ENCODE data around the gene RFX4. TPM values are rescaled to one million over a fixed set of nuclear protein-coding genes. Genes with fewer than 3 reads are reported as not detected.

RFX4 gene
- total RNA-seq, 1 donor from 2014 or later = not detected

GRCh38 chr12:106582249-106582591 is 584 bp upstream of the RFX4 start:
- H3K36me3 ChIP-seq = no peaks in the 10 kb centered on the region
- H3K9me3 ChIP-seq (replicated peaks) = no peaks in the 10 kb centered on the region
- no peak overlapping the region for H3K27ac ChIP-seq (replicated peaks)
- H3K4me3 ChIP-seq = peak overlapping the region; percentile 61
- peaks cover 68% of the 10 kb centered on the region for H3K4me1 ChIP-seq
- DNase-seq = no peak
- intact Hi-C loops (cut with micrococcal nuclease) = no loop called here
- peaks cover 100% of the 10 kb centered on the region for H3K27me3 ChIP-seq (ENCODE audit: low read depth)
- TF ChIP-seq CTCF (IDR thresholded peaks at IDR 0.05; ENCODE audit: borderline replicate concordance) = no peak

- H3K27me3 ChIP-seq (ENCODE audit: low read depth) = peaks cover 100% of the 10 kb centered on the region
- TF ChIP-seq CTCF (IDR thresholded peaks at IDR 0.05; ENCODE audit: borderline replicate concordance) = no peak
- no peak overlapping the region for H3K27ac ChIP-seq (replicated peaks)
- H3K36me3 ChIP-seq = no peaks in the 10 kb centered on the region
- intact Hi-C loops (cut with micrococcal nuclease) = no loop called here
- H3K4me3 ChIP-seq = peak overlapping the region; percentile 61
- no peaks in the 10 kb centered on the region for H3K9me3 ChIP-seq (replicated peaks)
- H3K4me1 ChIP-seq = peaks cover 73% of the 10 kb centered on the region
- no peak for DNase-seq
Observed at GRCh38 chr12:106583242-106584103, 669 bp downstream of the RFX4 start.

- Histone ChIP-seq H3K36me3 (no peaks in the 10 kb centered on the region), H3K27ac (replicated peaks) (no peak overlapping the region), H3K9me3 (replicated peaks) (no peaks in the 10 kb centered on the region), H3K4me3 (peak overlapping the region; percentile 61), H3K27me3 (ENCODE audit: low read depth) (peaks cover 100% of the 10 kb centered on the region), H3K4me1 (peaks cover 73% of the 10 kb centered on the region)
- DNase-seq = no peak
- TF ChIP-seq CTCF (IDR thresholded peaks at IDR 0.05; ENCODE audit: borderline replicate concordance) = no peak
- intact Hi-C loops (cut with micrococcal nuclease) = no loop called here
Observed at GRCh38 chr12:106584104-106585064, 1.6 kb downstream of the RFX4 start.

GRCh38 chr12:106585105-106585520 is 2.3 kb downstream of the RFX4 start:
- TF ChIP-seq CTCF (IDR thresholded peaks at IDR 0.05; ENCODE audit: borderline replicate concordance) = no peak
- H3K27ac ChIP-seq (replicated peaks) = no peak overlapping the region
- no peaks in the 10 kb centered on the region for H3K36me3 ChIP-seq
- DNase-seq = no peak
- peaks cover 100% of the 10 kb centered on the region for H3K27me3 ChIP-seq (ENCODE audit: low read depth)
- no peaks in the 10 kb centered on the region for H3K9me3 ChIP-seq (replicated peaks)
- H3K4me3 ChIP-seq = no peak overlapping the region
- intact Hi-C loops (cut with micrococcal nuclease) = no loop called here
- peaks cover 73% of the 10 kb centered on the region for H3K4me1 ChIP-seq

- peak overlapping the region; percentile 51 for H3K4me3 ChIP-seq
- intact Hi-C loops (cut with micrococcal nuclease) = no loop called here
- TF ChIP-seq CTCF (IDR thresholded peaks at IDR 0.05; ENCODE audit: borderline replicate concordance) = no peak
Observed at GRCh38 chr12:106585521-106586277, 2.9 kb downstream of the RFX4 start.

More at GRCh38 chr12:106585521-106586277, 2.9 kb downstream of the RFX4 start:
- H3K4me1 ChIP-seq = peaks cover 69% of the 10 kb centered on the region
- no peak for DNase-seq
- H3K27ac ChIP-seq (replicated peaks) = no peak overlapping the region
- H3K9me3 ChIP-seq (replicated peaks) = no peaks in the 10 kb centered on the region
- peaks cover 100% of the 10 kb centered on the region for H3K27me3 ChIP-seq (ENCODE audit: low read depth)
- no peaks in the 10 kb centered on the region for H3K36me3 ChIP-seq
